Frontal cortex (tissue), 4 donors: Measurements from ENCODE around the gene LAMB4. TPM values are rescaled to one million over a fixed set of nuclear protein-coding genes. Genes with fewer than 3 reads are reported as not detected.

ENCODE experiments used
- DNase-seq, 2 donors: peaks; one replicate each; pipeline ENCODE4 v3.0.0; 2012; ENCODE audit warnings: low spot score in 2 of 2
- FAIRE-seq: peaks from 2 replicates; lab custom pipeline; 2012; peaks lifted over from hg19 to GRCh38; lab: Jason Lieb, UNC
- total RNA-seq: library from RNA; depleted of rRNA; stranded (reverse); fragments of >200 nt; gene quantifications from one replicate; pipeline ENCODE4 v1.2.3, GENCODE V29; 2014
- donor health status: control.
- donor health status: control.
- donor health status: control.

Gene LAMB4
- total RNA-seq, 1 donor from 2014 or later = 0.82 TPM

DNA sequence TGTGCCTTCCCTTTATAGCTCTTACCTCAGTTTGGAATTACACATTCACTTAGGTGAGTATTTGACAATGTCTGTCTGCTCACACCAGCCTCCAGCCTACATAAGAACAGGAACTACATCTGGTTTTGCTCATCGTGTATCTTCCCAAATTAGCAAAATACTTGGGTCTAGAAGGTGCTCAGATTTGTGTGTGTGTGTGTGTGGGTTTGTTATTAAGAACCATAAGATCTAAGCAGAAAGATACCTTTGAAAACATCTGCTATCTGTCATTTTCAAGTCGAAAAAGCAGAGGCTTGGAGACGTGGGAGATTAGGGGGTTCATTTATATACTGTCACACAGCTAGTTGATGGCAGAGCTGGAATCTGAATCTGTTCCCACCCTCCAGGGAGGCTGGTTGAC lies 14.8 kb upstream of the LAMB4 start:
- DNase-seq (no peak), FAIRE-seq (no peak)

DNA sequence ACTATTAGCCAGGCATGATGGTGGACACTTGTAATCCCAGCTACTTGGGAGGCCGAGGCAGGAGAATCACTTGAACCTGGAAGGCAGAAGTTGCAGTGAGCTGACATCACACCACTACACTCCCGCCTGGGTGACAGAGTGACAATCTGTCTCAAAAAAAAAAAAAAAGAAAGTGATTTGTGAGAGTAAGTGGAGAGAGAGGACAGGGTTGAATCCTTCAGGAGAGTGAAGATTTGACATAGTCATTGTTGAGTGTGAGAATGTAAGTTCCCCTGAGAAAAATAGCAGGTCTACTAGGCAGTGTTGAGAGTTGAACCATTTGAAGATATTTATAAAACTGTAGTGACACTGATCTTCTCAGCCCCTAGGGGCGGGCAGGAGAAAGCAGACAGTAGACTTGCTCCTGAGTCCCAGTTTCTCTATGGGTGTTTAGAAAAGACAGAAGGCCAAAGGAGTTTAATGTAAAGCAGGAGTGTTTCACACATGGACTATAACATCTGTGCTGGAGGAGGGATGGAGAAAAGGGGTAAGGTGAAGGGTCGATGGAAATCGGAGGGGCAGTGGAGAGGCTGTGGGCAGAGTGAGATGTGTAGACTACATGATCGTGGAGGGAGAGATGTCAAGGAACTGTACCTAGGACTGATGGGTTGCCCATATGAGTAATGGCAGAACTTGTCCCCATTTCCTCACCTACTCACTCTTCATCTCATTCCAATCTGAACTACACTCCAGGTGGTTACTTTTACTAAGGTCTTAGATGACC lies 13.7 kb upstream of the LAMB4 start:
- FAIRE-seq (no peak), DNase-seq (no peak)

DNA sequence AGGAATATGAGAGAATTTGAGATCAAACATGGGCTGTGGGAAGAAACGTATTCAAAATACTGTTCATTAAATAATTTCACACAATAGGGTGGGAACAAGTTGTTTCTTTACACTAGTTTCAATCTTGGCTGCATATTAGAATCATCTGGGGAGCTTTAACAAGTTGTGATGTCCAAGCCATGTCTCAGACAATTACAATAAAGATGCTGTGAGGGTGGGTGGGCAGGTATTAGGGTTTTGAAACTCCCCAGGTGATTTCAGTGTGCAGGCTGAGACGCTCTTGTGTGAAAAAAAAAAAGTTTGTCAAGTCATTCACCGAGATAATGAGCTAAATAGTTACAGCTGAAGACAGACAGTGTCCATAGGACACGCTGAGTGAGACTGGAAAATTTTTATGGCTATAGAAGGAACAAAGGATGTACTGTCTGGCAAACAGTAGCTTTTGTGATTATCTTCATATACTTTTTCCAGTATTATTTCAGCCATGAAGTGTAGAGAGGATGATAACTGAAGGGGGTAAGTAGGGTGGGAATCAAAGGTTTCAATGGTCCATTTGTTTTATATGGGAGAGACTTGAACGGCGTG lies 12.6 kb upstream of the LAMB4 start:
- no peak for FAIRE-seq

DNA sequence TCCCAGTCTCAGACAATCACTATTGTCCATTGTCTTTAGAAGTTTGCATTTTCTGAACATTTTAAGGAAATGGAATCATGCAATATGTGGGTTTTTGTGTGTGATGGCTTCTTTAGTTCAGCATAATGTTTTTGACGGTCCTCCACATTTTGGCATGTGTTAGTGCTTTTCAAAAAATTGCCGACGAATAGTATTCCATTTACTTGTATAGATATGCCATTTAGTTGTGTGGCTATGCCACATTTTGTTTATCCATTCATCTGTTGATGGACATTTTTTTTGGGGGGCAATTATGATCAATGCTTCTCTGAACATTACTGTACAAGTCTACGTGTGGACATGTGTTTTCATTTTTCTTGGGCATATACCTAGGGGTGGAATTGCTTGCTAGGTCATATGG lies 12.0 kb upstream of the LAMB4 start:
- FAIRE-seq (no peak), DNase-seq (no peak)

More for the DNA sequence above, 12.6 kb upstream of the LAMB4 start:
- DNase-seq = no peak

DNA sequence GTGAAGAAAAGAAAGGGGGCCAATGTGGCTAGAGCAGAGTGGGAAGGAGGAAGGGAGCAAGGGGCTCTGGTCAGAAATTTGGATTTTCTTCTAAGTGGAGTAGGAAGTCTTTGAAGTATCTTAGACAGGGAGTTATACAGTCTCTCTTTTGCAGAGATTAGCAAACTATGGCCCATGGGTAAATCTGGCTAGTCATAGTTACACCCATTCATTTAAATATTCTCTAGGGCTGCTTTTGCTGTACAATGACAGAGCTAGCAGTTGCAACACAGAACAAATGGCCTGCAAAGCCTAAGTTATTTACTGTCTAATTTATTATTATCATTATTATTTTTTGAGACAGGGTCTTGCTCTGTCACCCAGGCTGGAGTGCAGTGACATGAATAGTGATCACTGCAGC lies 10.5 kb upstream of the LAMB4 start:
- FAIRE-seq = no peak

DNA sequence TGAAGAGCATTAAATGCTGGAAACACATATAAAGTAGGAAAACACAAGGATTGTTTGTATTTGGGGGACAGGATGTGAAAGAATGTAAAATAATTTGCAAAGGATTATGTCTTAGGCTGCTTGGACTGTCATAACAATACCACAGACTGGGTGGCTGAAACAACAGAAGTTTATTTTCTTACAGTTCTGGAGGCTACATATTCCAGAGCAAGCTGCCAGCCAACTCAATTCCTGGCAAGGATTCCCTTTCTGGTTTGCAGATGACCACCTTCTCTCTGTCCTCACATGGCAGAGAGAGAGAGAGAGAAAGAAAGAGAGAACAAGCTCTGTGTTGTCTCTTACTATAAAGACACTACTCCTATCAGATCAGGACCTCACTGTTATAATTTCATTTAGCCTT lies 8.8 kb upstream of the LAMB4 start:
- FAIRE-seq (no peak), DNase-seq (no peak)

More for the DNA sequence above, 10.5 kb upstream of the LAMB4 start:
- no peak for DNase-seq

DNA sequence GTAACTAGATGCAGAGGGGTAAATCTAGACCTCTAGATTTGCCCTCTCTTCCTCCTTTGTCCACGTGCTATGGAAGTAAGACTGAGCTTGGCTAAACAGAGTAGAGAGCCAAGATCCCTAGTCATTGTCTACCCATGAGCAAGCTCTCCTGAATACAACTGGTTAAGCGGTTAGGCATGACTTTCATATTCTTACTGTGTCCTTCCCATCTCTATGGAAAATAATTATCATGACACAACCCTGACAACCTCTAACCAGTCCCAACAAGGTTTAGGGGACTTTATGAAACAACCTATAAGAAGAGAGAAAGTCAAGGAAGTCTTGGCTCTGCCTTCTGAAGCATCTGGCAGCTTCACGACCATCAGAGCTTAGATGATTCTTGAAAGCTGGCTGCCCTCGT lies 7.8 kb upstream of the LAMB4 start:
- DNase-seq (no peak), FAIRE-seq (no peak)

DNA sequence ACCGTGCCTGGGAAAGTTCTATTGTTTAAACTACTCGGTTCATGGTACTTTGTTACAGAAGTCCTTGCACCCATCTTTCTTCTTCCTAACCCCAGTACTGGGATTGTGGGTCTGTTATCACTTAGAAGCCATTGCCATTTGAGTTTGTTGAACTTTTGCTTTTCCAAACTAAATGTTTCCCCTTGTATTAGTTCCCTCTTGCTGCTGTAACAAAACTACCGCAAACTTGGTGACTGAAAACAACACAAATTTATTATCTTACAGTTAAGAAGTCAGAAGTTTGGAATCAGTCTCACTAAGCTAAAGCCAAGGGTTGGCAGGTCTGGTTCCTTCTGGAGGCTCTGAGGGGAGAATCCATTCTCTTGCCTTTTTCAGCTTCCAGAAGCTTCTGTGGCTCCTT lies 6.9 kb upstream of the LAMB4 start:
- FAIRE-seq (no peak), DNase-seq (no peak)

DNA sequence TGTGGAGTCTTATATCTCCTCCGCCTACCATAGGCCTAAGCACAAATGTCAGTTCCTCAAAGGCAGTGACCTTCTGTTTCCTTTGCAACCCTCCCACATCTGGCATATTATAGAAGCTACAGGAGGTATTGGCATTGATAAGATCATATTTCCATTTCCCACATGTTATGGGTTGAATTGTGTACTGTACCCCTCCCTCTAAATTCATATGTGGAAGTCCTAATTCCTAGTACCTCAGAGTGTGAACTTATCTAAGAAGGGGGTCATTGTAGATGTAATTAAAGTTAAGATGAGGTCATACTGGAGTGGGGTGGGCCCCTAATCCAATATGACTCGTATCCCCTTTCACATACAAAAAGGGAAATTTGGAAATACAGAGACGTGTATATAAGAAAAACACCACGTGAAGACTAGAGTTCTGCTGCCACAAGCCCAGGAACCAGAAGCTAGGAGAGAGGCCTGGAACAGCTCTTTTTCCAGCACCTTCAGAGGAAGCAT lies 6.1 kb upstream of the LAMB4 start:
- FAIRE-seq = no peak

DNA sequence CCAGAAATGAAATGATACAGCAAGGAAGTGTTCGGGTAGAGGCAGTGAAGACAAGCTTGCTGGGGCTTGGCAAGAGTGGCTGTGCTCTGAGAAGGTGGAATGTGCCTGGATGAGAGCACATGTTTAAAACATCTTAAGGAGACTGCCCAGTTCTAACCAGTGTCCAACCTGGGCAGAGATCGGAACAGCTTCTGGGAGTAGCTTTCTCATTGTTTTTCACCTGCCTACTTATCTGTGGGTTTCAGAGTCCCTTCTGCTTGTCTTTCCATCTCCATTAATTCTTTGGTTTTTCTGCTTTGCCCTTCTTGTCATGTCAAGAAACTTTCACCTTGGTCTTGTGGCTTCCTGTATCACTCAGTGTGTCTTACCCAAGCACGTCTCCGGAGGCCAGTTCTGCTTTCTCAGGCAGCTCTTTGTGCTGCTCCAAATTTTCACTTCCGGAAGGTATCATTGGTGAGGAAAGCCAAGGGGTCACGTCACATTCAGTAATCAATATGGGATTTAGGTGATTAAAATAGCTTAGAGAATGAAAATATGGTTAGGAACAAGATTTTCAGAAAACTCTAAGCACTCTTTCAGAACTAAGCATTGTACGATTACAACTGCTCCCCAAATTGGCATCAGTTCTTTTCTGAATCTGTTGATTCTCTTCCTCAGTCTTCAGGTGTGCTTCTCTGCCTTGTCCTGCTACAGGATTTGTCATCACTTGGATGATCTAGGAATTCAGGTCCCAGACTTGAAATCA lies 5.5 kb upstream of the LAMB4 start:
- DNase-seq (no peak), FAIRE-seq (no peak)

More for the DNA sequence above, 6.1 kb upstream of the LAMB4 start:
- no peak for DNase-seq

DNA sequence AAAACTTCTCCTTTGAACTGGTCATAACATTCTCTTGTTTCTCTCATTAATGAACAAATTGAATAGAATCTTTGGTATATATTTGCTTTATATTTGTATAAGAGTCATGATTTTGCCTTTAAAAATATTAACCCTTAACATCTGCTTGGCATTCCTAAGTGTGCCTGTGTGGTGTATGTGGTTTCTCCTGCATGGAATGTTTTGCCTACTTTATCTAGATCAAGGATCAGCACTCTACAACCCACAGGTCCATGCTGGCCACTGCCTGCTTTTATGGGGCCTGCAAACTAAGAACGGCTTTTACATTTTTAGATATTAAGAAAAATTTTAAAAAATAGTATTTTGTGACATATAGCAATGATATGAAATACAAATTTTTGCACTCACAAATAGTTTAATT lies 4.3 kb upstream of the LAMB4 start:
- DNase-seq = no peak
- no peak for FAIRE-seq

DNA sequence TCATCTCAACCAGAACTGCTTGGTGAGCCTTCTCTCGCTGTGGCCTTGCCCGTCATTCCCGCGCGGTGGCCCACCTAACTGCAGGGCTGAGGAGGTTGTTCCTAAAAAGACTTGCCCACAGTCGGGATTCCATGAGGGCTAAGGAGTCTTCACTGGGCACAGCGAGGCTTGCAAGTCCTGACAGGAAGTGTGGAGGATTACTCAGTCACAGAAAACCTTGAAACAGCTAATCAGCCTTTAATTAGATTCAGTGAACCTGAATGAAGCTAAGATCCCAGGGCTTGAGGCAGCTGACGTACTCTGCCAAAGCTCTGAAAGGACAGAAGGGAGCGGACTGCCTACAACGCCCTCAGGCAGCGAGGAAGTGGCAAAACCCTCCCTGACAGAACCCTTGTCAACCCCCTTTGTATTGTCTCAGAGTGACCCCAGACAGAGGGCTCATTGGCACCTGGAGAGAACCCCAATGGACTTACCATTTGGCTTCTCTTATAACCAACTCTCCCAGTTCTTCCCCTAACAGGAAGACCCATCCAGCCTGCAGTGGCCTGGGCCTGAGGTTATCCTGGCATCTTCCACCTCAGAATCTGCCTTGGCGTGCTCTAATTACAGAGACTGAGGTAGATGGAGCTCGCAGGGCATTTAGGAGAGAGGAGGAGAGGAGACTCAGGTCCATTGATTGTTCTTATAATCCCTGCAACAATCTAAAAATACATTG lies 2.5 kb upstream of the LAMB4 start:
- no peak for FAIRE-seq
- no peak for DNase-seq

DNA sequence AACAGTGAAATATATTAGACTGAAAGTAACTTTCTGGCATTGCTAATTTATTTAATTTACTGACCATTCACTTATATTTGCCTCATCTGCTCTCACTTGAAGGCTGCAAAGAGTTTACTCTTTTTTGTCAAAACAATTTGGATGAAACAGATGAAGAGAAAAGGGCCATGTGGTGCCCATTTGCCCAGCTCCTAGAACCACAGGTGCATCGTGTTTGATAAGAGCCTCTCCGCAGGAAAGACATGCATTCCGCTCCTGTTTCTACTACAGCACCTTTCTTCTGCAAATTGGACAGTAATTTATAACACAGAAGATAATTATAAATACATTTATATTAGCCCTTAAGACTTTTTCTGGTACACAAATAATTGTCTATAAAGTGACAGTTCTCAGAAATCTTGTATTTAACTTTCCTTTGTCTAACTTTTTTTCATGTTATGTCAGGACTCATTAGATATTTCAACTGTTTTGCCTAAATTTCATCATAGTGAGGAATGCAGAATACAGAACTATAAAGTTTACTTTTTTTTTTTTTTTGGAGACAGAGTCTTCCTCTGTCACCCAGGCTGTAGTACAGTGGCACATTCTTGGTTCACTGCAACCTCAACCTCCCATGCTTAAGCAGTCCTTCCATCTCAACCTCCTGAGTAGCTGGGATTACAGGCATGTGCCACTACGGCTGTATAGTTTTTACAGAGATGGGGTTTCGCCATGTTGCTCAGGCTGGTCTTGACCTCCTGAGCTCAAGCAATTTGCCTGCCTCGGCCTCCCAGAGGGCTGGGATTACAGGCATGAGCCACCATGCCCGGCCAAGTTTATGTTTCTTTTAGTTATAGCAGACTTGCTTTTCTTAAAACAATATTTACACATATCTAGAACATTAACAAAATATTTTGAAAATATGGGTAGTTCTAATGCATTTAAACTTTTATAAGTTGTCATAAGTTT lies 869 bp downstream of the LAMB4 start:
- FAIRE-seq (no peak), DNase-seq (no peak)

DNA sequence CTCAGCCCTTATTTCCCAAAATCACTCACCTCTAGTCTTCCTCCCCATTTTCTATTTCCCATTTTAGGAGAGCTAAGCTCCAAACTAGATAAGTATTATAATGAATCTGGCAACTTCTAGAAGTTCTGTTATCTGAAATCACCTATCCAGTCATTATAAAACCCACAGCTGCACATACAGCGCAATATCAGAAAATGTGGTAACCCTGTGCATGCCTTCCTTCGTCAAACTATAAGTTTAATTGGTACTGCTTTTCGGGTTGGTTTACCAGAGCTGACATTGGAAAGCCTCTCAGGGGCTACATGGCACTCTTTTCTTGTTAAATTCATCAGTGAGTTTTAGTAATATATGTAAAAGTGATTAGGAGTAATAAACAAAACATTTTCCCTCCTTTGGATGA lies 1.6 kb downstream of the LAMB4 start:
- FAIRE-seq = no peak

DNA sequence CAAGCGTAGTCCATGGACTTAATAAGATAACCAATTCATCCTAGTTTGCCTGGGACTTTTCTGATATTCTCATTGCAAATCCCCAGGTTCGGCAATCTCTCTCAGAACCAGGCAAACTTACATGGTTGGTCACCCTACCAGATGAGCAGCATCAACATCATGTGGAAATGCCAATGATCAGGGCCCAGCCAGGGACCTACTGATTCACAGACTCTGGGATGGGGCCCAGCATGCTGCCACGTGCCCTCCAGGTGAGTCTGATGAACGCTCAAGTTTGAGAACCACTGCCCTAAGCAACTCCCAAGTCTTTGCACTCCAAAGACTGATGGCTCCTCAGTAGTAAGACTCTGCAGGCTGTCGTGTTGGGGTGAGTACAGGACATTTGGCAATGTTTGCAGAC lies 2.7 kb downstream of the LAMB4 start:
- DNase-seq (no peak), FAIRE-seq (no peak)

More for the DNA sequence above, 1.6 kb downstream of the LAMB4 start:
- no peak for DNase-seq

DNA sequence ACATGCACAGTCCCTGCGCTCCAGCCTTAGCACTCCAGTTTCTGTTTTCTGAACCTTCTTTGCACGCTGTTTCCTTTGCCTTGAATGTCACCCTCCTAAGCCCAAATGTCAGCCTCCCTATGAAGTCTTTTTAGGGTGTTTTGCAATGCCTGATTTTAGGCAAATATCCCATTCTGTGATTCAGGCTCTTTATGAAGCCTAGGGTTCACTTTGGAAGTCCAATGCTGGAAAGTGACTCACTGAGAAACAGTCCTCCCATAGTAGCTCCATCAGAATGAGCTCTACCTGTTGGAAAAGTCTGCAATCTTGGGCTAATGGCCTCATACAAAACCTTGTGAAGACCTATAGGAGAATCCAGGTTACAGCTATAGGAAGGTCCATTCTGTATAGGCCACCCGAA lies 5.3 kb downstream of the LAMB4 start:
- no peak for FAIRE-seq
- no peak for DNase-seq

DNA sequence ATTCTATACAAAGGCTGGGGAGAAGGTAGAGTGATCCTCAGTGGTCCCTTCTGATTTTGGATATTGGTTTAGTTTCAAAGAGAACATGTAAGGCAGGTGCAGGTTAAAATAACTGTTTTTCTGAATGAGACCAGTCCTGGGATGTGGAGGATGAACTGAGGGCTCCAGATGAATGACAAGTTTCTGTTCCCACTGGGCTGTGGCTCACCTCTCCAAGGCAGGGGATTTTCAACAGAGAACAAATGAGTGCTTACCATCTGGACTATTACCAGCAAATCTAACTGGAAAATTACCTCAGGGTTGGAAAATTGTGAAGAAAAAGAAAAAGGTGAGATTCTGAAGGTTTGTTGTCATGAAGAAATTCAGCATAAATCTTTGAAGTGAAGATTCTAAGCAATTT lies 8.0 kb downstream of the LAMB4 start:
- DNase-seq (no peak), FAIRE-seq (no peak)

DNA sequence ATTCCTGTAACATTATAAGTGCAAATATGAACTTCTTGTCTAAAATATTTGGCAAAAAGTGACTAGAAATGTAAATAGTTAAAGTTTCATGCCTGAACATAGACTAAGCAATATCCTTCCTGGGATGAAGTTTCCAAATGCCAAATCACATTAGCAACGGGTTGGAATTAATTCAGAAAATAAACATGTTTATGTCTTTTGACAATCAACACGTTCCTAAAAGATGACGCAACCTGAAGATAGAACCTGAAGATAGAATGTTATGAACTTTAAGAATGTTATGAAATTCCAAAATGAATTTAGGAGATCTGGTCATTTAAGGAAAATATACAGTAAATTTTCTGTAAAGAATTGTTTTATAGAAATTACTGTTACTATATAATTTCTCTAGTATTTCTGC lies 9.2 kb downstream of the LAMB4 start:
- FAIRE-seq (no peak), DNase-seq (no peak)

DNA sequence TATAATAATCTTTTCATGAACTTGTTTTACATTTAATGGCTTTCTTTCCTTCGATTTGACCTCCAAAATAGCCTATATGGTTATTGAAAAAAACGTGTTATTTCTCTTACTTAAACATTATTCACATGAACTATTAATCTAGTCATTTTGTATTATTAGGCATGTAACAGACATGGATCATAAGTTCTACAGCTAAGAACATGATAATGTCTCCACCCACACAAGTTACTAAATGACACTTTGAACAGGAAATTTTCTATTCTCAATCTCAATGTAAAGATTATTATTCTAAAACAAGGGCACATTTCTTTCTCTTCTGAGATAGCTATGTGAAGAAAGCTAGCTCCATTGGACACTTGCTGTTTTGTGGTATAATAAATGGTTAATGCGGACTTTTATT lies 10.0 kb downstream of the LAMB4 start:
- FAIRE-seq (no peak), DNase-seq (no peak)
